Cerebellar nuclear complex (tissue), 1 donor: Measurements from ENCODE around the gene GCSAML.
"Not testable (repeated sequence)": the region's sequence is repeated elsewhere in the genome, so short reads cannot be mapped to it uniquely, and the experiment has no call there.

Experiments
- DNase-seq, 2 experiments: peaks; one replicate each; lab custom pipeline; 2025; lab: John Stamatoyannopoulos, UW

Gene GCSAML

DNA sequence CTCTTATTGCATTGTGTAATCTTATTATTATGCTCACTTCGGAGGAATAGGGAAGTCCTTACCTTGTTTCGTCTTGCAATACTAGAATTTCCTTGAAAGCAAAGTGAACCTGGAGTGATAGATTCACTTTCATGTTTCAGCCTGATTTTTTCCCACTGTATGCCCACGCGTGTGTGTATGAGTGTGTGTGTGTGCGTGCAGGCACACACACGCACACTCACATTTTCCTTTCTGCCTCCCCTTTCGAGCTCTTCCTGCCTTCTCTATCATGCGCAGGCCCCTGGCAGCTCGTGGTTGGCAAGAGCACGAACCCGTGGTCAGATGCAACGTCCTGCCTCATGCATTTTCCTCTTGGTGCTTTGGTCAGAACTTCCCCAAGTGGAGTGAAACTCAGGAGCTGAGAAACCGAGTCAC, at the start of gene GCSAML:
Gene GCSAML (plus strand): TSS at position 366 of the 414 bp plus-strand sequence. CDS start 58 bp downstream, outside the sequence.
- DNase-seq: no peak

DNA sequence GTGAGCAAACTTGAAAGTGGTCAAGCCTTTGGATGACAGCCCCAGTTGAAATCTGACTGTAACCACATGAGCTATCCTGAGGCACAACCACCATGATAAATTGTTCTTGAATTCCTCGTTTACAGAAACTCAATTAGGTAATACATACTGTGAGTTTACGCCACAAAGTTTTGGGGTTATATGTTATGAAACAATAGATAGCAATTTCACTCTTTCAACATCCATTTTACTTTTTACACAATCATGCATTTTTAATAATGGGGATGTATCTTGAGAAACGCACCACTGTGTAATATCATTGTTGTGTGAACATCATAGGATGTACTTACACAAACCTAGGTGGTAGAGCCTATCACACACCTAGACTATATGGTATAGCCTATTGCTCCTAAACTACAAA, 48.1 kb upstream of the GCSAML start:
- DNase-seq: no peak

DNA sequence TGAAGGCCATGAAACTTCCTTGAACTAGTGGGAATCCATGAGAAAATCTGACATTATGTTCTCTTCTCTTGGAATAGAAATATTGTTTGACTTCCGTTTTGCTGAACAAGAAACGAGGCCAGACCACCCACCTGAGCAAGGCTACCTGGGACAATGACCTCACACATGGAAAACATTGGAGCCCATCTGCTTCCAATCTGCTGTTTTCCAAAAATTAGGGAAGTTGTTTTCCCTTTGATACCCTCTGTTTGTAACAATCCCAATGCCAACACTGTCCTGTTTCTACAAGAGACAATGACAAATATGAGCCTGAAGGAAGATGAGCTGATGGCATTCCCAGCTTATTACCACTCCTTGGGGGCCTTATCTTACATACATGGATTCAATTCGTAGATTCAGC, 42.1 kb upstream of the GCSAML start:
- DNase-seq: peak in 1 of 2 experiments; percentile 2

DNA sequence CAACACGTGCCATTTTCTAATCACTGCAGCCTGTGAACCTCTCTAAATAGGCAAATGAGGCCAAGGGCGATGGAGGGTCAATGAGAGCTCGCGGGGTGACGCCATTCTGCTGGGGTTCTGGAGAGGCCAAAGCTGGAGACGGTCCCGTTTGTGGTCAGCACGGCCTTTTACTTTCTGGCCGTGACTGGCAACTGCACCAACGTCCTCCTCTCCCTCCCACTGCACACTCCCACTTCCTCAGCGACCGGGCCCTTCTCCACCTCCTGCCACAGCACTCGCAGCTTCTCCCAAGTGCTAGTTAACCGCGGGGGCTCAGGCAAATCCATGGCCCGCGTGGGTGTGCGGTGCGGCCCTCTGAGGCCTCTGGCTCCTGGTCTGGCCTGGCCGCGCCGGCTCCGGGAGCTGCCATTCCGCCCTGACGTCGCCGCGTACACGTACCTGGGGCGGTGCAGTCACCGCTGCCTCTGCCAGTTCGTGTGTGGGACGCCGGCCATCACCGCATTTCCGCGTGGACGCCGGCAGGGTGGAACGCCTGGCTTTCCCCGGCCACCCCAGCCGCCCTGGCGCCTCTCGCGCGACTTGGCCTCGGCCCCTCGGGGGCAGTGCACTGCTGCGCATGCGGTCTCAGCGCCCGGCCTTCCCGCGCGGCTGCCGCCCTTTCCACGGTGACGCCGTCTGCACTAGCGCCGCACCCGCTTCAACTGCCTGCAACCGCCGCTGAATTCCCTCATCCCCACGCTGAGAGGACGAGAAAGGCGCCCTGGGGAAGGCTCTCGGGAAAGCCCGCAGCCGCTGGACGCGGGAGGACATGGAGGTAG, 30.9 kb upstream of the GCSAML start:
- DNase-seq: no peak

DNA sequence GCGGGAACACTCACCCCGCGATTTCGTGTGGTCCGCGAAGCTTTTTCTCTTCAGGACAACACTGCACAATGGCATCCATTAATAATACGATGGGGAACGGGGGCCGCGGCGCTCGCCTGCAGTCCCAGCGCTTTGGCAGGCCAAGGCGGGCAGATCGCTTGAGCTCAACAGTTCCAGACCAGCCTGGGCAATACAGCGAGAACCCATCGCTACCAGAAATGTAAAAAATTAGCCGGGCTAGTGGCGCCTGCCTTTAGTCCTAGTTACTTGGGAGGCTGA, 30.4 kb upstream of the GCSAML start:
- no peak for DNase-seq

DNA sequence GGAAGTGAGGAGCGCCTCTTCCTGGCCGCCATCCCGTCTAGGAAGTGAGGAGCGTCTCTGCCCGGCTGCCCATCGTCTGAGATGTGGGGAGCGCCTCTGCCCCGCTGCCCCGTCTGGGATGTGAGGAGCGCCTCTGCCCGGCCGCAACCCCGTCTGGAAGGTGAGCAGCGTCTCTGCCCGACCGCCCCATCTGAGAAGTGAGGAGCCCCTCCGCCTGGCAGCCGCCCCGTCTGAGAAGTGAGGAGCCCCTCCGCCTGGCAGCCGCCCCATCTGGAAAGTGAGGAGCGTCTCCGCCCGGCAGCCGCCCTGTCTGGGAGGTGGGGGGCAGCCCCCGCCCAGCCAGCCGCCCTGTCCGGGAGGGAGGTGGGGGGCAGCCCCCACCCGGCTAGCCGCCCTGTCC, 27.0 kb upstream of the GCSAML start:
- not testable (repeated sequence) for DNase-seq

DNA sequence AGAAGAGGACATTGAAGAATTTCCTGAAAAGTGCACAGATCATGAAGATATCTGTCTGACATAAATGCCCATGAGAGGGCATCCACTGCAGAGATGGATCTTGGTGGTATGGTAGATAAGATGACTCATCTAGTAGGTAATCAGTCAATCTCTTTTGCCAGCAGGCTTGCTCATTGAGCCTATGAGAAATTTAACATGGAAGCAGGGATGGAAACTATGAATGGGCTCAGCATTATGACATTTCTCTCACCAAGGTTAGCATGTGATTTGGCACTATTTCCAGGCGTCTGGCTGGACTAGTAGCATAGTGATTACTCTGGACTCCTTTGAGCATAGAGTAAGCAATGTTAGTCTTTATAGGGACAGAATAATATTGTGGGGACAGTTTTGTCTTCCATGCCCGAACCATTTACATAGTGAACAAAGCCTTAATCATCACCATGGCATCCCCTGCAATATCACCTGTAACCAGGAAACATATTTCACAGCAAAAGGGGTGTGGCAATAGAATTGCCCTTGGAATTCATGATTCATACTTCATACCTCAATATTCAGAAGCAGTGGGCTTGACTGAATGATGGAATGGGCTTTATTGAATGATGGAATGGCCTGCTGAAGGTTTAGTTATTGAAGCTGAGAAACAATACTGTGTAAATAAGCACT, 20.0 kb upstream of the GCSAML start:
- DNase-seq: no peak

DNA sequence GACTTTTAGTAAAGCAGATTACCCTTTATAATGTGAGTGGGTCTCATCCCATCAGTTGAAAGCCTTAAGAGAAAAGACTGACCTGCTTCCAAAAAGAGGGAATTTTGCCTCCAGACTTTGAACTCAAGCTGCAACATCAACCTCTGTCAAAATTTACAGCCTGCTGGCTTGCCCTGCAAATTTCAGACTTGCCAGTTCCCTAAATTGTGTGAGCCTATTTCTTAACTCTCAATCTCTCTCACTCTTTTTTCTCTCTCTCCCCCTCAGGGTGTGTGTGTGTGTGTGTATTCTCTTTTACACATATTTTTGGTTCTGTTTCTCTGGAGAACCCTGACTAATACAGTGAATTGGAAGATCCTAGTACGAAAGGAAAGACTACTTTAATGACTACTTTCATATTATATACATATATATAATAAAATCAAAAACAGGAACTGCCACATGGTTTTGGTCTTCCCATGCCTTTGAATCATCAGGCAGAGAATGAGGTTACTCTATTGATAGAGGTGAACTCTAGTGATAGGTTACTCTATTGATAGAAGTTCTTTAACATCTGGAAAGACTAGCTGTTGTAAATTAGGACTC, 19.1 kb upstream of the GCSAML start:
- no peak for DNase-seq

DNA sequence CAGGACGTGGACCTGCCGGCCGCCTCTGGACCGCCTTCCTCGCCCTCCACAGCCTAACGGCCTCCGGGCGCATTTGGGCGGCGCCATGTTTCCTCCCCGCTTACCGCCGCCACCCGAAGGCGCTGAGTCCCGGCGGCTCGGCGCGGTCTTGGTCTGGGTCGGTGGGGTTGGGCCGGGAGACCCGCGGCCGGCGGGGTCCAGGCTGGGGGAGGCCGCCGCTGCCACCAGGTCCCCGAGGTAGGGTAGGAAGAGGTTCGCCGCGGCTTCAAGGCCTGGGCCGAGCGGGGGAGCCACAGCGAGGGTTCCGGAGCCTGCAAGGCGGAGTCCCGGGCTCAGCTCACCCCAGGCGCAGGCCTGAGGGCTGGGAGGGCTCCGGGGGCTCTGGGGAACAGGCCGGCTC, 18.1 kb upstream of the GCSAML start:
- DNase-seq: no peak

DNA sequence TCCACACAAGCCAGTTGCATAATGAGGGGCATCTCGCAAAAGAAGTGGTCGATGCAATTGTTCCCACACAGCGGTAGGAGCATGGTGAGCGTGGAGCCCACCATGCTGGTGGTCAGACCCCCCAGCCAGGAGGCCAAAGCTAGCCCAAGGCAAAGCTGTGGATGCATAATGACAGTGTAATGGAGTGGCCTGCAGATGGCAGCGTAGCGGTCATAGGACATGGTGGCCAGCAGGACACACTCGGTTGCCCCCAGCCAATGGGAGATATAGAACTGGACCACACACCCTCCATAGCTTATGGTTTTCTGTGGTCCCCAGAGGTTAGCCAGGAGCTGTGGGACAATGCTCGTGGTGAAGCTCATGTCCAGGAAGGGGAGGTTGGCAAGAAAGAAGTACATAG, 17.0 kb upstream of the GCSAML start:
- DNase-seq: no peak

DNA sequence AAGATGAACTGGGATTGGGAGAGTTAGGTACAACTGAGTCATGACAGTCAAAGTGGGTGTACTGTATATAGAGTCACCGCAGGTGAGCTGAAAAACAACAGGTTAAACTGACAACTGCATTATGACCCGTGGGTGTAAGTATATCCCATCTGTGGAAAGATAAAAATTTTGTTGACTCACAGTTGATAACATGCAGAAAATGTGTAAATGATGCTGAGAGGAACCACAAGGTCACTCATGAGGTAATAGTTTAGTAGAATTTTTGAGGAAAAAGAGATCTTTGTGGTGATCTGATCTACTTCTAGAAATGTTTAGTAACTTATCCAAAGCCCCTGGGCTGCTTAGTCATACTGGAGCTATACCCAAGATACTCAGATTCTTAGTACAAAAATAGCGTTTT, 13.5 kb upstream of the GCSAML start:
- no peak for DNase-seq

DNA sequence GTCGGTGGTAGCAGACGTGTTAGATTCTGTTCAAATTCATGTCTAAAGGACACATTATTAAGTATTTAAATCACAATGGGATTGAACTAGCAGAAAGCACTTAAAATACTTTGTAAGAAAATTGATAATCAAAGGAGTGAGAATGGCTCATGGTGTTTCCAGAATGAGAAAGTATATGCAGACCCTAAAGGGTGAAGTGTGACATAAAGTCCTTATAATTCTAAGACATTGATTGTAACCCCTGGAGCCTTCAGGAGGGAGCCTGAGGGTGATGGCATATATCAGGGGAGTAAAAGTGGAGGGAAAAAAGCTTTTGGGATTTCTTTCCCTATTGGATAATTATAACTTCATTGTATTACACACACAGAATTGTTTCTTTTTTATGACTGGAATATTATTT, 12.6 kb upstream of the GCSAML start, which contains the start of gene OR2C3:
Gene OR2C3 (minus strand): TSS at position 101 of the 400 bp plus-strand sequence. CDS start 3,929 bp downstream, outside the sequence.
- DNase-seq: no peak

DNA sequence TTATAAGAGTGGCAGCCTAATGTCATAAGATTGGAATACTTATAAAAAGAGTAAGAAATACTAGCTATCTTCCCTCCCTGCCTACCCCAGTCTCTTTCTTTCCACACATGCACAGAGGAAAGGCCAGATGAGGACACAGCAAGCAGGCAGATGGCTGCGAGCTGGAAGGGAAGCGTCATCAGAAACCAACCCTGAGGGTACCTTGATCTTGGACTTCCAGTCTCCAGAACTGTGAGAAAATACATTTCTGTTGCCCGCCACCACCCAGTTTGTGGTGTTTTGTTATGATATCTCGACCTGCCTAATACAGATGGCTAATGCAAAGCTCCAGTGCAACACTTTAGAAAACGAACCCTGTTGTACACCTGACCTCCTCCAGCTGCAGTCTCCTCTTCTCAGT, 10.4 kb upstream of the GCSAML start:
- DNase-seq: no peak

DNA sequence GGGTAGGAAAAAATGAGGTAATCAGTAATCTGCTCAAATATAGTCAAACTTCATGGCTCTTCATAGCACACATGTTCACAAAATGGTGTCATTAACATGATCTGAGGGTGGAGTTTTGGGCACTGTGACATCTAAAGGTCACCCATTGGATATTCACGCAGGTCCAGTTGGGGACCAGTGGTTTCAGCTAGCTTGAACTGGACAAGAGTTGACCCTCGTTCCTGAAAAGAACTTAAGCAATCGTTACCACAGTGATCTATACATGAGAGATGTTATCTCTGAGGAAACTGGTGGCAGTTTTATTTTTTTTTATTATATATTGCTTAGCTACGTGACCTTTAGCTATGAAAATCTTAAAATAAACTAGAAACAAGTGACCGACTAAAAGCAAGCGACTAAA, 9.7 kb upstream of the GCSAML start:
- DNase-seq: no peak

DNA sequence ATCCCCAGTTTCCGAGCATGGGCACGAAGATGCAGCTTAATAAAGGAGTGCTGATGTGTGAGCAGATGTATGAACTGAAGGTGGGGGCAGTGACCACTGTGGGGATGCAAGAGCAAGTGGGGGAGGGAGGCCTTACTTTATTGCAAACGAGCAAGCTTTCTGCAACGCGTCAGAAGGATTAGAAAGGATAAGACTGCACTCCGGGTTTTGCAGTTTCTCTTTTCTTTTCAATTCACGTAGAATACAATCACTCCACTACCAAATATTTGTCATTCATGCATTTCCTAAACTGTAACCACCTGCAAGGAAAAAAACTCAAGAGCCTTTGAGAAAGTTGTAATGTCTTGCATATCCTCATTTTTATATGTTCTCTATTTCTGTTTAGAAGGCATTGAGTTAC, 8.4 kb upstream of the GCSAML start:
- no peak for DNase-seq

DNA sequence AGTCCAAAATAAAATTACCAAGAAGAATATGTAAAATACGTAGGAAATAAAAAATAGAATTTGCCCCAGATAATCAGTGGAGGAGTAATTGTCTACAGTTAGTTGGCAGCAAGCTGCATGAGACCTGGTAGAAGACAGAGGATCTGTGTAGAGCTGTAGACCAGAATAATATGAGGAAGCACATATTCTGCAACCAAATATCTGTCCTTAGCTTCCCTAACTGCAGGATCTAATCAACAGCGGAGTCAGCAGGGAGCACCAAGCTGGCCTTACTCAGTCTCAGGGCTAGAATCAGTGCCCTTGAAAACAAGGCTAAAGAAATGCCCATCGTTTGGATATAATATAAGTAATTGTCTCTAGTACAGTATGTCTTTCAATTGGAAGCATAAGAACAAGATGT, 6.1 kb upstream of the GCSAML start:
- no peak for DNase-seq

DNA sequence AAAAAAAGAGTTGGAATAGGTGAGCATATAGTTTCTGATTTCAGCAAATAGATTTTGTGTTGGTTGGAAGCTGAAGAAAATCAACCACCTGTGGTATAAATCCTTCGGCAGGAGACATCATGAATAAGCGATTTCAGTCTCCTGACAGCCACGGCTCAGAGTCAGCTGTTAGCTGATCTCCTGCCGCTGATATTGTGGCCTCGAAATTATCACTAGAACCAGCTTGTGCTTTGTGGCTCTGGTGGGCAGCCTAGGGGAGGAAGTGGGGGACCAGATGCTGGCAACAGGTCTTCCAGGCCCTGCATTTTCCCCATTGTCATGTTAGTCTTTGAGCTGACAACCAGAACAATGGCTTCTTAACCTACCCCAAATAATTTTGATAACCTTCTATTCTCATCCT, 842 bp upstream of the GCSAML start:
- DNase-seq: no peak

DNA sequence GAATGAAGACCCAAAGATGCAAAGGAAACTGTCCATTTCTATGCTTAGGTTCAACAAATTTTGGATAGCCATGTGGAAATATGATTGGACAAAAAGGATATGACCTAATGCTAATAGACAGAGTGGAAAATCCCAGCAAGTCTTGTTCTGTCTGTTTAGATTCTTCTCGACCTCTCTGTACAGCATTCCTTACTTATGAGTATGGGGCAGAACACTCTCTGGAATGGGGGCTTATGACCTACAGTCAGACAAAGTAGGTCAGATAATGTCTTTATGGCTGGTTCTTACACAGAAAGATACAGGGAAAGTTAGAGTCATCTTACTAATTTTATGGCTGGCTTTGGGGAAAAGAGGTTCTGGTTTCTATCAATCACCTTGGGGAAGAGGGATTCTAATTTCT, 2.8 kb downstream of the GCSAML start:
- no peak for DNase-seq

DNA sequence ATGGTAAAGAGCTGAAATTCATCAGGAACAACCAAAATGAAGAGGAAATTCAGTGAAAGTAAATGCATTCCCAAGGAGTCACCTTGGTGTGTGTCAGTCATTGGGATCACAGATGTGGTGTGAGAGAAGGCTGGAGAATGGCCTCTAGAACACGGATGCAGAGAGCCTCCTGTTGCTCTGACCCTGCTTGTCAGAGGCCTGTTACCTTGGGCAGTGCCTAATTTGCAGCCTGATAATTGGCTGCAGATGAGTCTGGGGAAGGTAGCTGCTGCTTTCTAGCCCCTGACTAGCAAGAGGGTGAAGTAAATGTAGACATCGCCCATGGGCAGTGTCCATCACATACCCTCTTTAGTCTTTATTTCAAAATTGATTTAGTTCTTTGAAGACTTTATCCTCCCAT, 3.3 kb downstream of the GCSAML start:
- DNase-seq: no peak

DNA sequence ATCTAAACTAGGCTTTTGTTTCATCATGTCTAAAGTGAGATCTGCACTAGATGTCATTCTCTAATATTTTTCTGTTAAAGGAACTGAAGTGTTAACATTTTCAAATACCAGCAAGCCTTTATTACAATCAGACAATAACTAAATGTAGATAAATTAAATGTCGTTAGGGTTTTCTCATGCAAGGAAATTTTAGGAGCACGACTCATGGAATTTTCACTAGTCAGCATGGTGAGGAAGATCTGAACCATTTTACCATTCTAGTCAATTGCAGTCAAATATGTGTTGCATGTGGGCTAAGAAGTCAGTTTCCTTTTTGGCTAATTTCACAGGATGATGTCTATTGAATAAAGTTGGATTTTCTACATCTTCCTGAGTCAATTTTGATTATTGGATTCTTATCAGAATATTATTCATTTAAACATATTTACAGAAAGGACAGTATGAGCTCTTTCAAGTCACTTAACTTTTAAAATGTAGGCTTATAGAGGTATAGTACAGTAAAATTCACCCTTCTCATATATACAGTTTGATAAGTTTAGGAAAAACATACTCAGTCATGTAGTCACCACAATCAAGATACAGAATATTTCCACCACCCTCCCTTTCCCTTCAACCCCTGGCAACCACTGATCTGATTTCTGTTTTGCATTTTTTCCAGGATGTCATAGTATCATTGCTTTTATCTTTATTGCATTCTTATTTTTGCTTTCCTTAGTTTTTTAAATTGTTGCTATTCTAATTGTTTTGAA, 9.2 kb downstream of the GCSAML start:
- no peak for DNase-seq

DNA sequence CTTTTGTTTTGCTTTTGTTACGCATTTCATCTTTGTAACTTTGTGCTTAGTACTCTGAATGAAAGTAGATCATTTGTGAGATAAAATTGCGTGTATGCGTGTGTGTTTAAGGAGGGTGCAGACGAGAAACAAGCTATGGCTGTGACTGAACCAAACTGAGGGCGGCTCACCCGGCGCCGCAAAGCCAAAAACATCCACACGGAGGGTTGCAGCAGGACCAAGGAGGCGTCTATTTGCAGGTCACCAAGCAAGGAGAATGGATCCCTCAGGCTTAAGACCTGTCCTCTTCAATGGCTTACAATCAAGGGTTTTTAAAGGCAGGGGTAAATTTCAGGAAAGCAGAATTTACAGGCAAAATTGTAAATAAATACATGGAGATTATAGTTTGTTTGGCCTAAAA, 12.8 kb downstream of the GCSAML start:
- no peak for DNase-seq

DNA sequence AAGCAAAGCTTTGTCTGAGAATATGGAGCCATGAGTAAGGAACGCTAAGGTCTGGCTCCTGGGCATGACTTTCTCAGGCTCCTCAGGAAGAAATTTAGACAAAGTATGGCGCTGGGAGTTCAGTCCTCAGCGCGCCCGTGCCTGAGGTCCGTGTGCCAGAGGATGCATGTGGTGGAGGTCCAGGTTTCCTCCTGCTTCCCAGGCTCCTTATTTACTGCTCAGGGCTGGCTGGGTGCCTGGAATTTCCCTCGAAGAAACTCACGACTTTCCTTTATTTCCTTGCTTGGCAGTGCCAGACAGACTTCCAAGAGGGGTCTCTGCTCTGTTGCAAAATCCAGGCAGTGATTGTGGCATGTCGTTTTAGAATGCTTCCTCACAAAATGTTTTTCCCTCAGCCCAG, 13.3 kb downstream of the GCSAML start:
- DNase-seq: no peak

DNA sequence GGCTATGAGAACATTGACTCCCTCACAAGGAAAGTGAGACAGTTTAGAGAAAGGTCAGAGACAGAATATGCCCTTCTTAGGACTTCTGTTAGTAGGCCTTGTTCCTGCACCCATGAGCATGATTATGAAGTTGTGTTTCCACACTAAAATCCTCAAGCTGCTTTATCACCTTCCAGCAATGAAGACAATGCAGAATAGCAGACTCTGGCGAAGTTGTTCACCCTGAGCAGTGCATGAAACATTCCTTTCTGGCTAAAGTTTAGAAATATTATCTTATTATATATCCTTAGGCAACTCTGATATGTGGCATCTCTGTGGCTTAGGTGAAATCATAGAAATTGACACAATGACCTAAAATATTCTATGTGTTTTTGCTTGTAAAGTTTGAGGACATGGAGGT, 25.3 kb downstream of the GCSAML start:
- DNase-seq: no peak
